Measurements from ENCODE around the gene FAM3A. TPM values are rescaled to one million over a fixed set of nuclear protein-coding genes. Genes with fewer than 3 reads are reported as not detected.

The FAM3A gene
- polyA plus RNA-seq, 1 donor from 2014 or later: 19.5 TPM

DNA sequence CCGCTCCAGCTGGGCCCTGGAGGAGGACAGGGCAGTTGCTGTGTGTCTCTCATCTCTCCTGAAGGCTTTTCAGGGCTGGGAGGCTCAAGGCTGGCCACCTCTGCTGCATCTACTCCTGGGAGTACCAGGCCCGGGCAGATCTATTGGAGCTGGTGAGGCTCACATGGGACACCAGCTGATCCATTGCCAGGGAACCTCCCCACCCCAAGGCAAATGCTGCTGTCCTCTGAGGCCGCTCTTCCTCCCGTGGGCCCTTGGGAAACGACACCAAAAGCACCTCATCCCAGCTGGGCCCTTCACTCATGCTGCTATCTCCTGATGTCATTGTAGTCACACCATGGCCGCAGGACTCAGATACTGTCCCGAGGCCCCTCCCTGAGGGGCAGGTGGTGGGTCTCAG is 33.2 kb downstream of the FAM3A start:
- Histone ChIP-seq H3K36me3 (ENCODE audit: insufficient read depth, low read length) (no peaks in the 10 kb centered on the region), H3K27me3 (ENCODE audit: insufficient read depth, low read depth, low read length) (no peaks in the 10 kb centered on the region), H3K4me2 (ENCODE audit: low read length) (no peak overlapping the region), H3K9me3 (ENCODE audit: low read length) (no peaks in the 10 kb centered on the region), H2AFZ (ENCODE audit: low read depth, low read length) (no peak overlapping the region), H3K4me3 (ENCODE audit: low read length) (no peak overlapping the region), H3K79me2 (replicated peaks; ENCODE audit: insufficient read depth, low read length) (no peaks in the 10 kb centered on the region), H3K9ac (ENCODE audit: low read length) (no peak overlapping the region), H3K27ac (ENCODE audit: low read length) (no peak overlapping the region), H3K9me2 (ENCODE audit: insufficient read depth, low read length) (no peaks in the 10 kb centered on the region), H4K20me1 (ENCODE audit: insufficient read depth) (no peaks in the 10 kb centered on the region), H3F3A (ENCODE audit: insufficient read depth, low read length, poor library complexity, severe bottlenecking) (no peaks in the 10 kb centered on the region)
- no peak for TF ChIP-seq REST (IDR thresholded peaks at IDR 0.05; ENCODE audit: borderline replicate concordance)
- no peak for TF ChIP-seq EZH2 (IDR thresholded peaks at IDR 0.05; ENCODE audit: borderline replicate concordance, insufficient read depth, low read length, poor library complexity, severe bottlenecking)
- TF ChIP-seq POLR2AphosphoS5 (IDR thresholded peaks at IDR 0.05): no peak
- TF ChIP-seq RAD21 (conservative IDR thresholded peaks at IDR 0.05): no peak
- no peak for TF ChIP-seq SMC3 (conservative IDR thresholded peaks at IDR 0.05; ENCODE audit: poor library complexity)
- TF ChIP-seq CTCF (IDR thresholded peaks at IDR 0.05; ENCODE audit: poor library complexity, severe bottlenecking): no peak
- TF ChIP-seq TAF1 (IDR thresholded peaks at IDR 0.05; ENCODE audit: low read depth): no peak
- TF ChIP-seq MXI1 (conservative IDR thresholded peaks at IDR 0.05; ENCODE audit: poor library complexity, severe bottlenecking): no peak
- no peak for TF ChIP-seq EP300 (conservative IDR thresholded peaks at IDR 0.05; ENCODE audit: poor library complexity, severe bottlenecking)

DNA sequence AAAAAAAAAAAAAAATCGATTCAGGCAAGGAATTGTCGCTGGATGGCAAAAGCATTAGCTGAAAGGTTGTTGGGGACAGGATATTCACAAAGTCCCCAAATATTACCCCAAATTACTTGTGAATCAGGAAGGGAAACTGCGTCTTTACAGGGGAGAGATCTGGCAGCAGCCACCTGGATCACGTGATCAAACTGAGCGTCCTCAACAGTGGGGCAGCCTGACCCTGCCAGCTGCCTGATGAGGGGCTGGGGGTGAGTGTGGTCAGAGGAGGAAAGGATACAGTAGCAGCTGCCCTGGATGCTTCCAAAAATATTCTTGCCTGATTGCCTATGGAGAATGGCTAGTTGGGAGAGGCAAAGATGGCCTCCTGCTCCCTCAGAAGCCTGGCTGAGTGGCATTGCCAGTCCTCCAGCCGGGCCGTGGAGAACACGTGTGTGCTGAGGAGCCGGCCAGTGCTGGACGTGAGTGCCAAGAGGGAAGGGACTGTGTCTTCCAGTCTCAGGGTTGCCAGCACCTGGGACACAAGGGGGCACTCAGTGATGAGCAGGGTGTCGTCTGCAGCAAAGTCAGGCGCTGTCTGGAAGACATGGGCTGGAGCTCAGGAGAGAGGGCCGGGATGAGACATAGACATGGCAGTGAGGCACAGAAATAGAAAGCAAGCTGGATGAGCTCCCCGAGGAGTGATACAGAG is 34.0 kb downstream of the FAM3A start:
- no peaks in the 10 kb centered on the region for H3K36me3 ChIP-seq (ENCODE audit: insufficient read depth, low read length)
- no peak overlapping the region for H3K4me2 ChIP-seq (ENCODE audit: low read length)
- no peaks in the 10 kb centered on the region for H4K20me1 ChIP-seq (ENCODE audit: insufficient read depth)
- no peaks in the 10 kb centered on the region for H3K9me2 ChIP-seq (ENCODE audit: insufficient read depth, low read length)
- no peaks in the 10 kb centered on the region for H3K27me3 ChIP-seq (ENCODE audit: insufficient read depth, low read depth, low read length)
- H3K9me3 ChIP-seq (ENCODE audit: low read length): no peaks in the 10 kb centered on the region
- H2AFZ ChIP-seq (ENCODE audit: low read depth, low read length): no peak overlapping the region
- H3K4me3 ChIP-seq (ENCODE audit: low read length): no peak overlapping the region
- no peak overlapping the region for H3K27ac ChIP-seq (ENCODE audit: low read length)
- no peak for TF ChIP-seq EZH2 (IDR thresholded peaks at IDR 0.05; ENCODE audit: borderline replicate concordance, insufficient read depth, low read length, poor library complexity, severe bottlenecking)
- TF ChIP-seq POLR2AphosphoS5 (IDR thresholded peaks at IDR 0.05): no peak
- no peak for TF ChIP-seq RAD21 (conservative IDR thresholded peaks at IDR 0.05)
- TF ChIP-seq EP300 (conservative IDR thresholded peaks at IDR 0.05; ENCODE audit: poor library complexity, severe bottlenecking): no peak
- no peak for TF ChIP-seq MXI1 (conservative IDR thresholded peaks at IDR 0.05; ENCODE audit: poor library complexity, severe bottlenecking)
- no peak for TF ChIP-seq REST (IDR thresholded peaks at IDR 0.05; ENCODE audit: borderline replicate concordance)
- no peak for TF ChIP-seq SMC3 (conservative IDR thresholded peaks at IDR 0.05; ENCODE audit: poor library complexity)
- TF ChIP-seq CTCF (IDR thresholded peaks at IDR 0.05; ENCODE audit: poor library complexity, severe bottlenecking): no peak
- no peak for TF ChIP-seq TAF1 (IDR thresholded peaks at IDR 0.05; ENCODE audit: low read depth)
- H3K79me2 ChIP-seq (replicated peaks; ENCODE audit: insufficient read depth, low read length): no peaks in the 10 kb centered on the region
- no peaks in the 10 kb centered on the region for H3F3A ChIP-seq (ENCODE audit: insufficient read depth, low read length, poor library complexity, severe bottlenecking)
- no peak overlapping the region for H3K9ac ChIP-seq (ENCODE audit: low read length)

All from neural cell (in vitro differentiated cells).